Epidermal melanocyte (primary cell): ENCODE measurements around the gene C15orf39.
"Not testable (repeated sequence)": the region's sequence is repeated elsewhere in the genome, so short reads cannot be mapped to it uniquely, and the experiment has no call there.

Experiments
- DNase-seq: peaks from one replicate; pipeline ENCODE4 v3.0.0; 2011; ENCODE audit warnings: low spot score; ENCODE audit not compliant: insufficient read length

C15orf39 gene

GRCh38 chr15:75211436-75212199 lies 9.9 kb downstream of the C15orf39 start:
- DNase-seq: no peak

DNA sequence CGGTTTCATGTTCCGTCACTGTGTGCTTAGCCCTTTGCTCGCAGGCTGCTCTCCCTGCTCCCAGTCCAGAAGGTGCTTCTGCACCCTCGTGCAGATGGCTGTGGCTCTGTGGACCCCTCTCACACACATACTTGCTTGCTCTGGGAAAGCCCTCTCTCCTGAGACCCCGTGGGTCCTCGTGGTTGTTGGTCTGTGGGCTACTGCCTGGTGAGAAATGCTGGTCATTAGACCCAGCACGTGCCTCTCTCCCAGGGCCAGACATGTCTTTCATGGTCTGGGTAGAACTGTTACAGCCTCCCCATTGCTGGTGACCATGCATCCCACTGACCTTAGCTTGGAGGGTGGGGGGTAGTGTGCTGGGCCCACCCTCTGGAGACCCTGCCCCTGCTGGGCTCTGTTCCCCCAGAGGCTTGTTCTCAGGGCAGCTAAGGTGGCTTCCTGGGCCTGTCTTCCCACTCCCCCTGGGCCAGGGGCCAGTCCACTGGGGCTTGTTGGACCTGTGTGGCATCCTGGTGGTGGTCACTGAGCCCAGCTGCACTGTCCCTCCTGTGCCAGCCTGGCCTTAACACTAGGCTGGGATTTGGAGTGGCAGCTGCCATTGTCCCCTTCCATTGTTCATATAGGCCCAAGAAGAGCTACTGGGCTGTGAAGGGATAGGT lies 10.6 kb downstream of the C15orf39 start:
- no peak for DNase-seq

- DNase-seq: no peak
These were observed 11.6 kb downstream of the C15orf39 start for GRCh38 chr15:75213212-75213767.

DNA sequence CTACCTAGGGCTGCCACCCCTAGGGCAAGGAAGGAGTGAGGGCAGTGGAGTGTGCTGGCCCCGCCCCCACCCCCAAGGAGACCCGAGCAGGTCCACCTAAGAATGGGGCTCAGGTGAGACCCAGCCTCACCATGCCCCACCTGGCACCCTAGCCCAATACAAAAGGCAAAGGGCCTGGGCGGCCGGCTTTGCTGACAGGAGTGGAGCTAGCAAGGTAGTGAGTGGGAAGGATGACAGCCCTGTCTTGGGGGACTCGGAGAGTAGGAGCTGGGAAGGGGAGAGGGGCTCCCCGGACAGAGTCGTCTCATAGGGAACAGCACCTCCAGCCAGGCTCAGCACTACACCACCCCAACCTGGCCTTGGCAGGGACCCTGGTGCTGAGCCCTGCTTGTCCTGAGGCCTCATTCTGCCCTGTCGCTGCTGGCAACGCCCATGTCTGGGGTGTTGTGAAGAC lies 12.1 kb downstream of the C15orf39 start:
- no peak for DNase-seq

GRCh38 chr15:75214293-75215096 lies 12.8 kb downstream of the C15orf39 start:
- DNase-seq: no peak

DNA sequence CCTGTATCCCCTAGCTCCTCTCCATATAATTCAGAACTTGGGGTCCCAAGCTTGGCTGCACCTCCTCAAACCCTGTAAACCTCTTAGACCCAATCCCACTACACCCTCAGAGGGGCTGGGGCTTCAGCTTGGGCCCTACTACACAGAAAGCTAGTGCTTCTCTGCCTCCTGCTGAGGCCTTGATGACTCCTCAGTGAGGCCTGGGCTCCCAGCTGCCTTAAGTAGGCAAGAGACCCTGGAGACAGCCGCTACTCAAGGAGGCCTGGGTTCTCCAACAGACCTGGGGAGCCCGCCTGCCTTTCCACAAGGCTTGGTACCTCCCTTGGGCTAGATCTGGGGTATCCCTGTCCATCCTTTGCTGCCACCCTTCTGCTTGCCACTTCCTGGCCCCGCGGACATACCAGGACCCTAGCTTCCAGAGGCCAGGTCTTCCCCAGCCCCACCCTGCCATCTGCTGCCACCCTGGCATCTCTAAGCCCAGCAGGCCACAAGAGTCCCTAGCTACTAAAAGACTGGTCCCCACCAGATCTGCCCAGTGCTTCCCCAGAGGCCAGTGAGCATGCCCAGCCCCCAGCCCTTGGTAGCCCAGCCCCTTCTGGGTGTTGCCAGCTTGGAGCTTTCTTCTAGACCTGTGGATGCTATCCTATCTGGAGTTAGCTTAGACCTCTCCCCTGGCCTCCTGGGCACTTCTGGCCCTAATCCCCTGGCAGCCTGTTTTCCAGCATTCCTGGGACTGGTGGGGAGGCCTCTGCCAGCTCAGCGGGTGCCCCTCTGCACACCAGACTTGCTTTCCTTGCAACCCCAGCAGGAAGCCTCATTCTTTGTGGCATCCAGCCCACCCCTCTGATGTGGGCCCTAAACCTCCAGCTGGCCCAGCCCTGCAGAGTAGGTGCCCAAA lies 13.7 kb downstream of the C15orf39 start:
- DNase-seq: no peak

- no peak for DNase-seq
These were observed 15.3 kb downstream of the C15orf39 start for GRCh38 chr15:75217012-75217411.

DNA sequence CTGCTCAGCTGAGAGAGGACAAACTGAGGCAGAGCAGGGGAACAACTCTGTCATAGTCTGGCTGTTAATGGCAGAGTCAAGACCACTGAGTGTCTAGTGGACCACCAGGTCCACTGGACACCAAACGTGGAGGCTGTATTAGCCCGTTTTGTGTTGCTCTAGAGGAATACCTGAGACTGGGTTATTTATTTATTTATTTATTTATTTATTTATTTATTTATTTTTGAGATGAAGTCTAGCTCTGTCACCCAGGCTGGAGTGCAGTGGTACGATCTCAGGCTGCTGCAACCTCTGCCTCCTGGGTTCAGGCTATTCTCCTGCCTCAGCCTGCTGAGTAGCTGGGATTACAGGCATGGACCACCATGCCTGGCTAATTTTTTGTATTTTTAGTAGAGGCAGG lies 15.9 kb downstream of the C15orf39 start:
- DNase-seq: not testable (repeated sequence)

GRCh38 chr15:75219507-75219929 lies 17.8 kb downstream of the C15orf39 start:
- DNase-seq: not testable (repeated sequence)

DNA sequence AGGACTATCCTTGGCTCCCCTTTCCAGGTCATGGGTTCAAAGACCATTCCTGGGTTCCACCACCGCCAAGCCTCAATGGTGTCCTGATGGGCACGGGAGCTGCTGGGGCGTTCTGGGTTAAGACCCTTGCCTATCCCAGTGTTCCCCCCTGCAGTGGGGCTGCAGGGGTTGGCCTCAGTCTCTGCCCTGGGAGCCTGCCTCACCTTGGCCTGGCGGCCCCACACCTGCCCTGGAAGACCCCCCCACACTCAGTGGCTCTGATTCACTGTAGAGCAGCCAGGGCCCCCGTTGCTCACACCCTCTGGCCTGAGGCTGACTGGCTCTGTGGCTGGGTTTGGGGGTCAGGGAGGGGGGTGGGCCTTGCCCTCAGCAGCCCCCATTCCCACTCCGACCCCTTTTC lies 22.0 kb downstream of the C15orf39 start:
- DNase-seq: no peak

- DNase-seq: no peak
These were observed 22.6 kb downstream of the C15orf39 start for GRCh38 chr15:75224281-75224680.

- DNase-seq: not testable (repeated sequence)
These were observed 23.6 kb downstream of the C15orf39 start for GRCh38 chr15:75225102-75225836.

GRCh38 chr15:75225951-75226732 lies 24.5 kb downstream of the C15orf39 start:
- DNase-seq: no peak

- DNase-seq: not testable (repeated sequence)
These were observed 25.4 kb downstream of the C15orf39 start for GRCh38 chr15:75227112-75227511.

DNA sequence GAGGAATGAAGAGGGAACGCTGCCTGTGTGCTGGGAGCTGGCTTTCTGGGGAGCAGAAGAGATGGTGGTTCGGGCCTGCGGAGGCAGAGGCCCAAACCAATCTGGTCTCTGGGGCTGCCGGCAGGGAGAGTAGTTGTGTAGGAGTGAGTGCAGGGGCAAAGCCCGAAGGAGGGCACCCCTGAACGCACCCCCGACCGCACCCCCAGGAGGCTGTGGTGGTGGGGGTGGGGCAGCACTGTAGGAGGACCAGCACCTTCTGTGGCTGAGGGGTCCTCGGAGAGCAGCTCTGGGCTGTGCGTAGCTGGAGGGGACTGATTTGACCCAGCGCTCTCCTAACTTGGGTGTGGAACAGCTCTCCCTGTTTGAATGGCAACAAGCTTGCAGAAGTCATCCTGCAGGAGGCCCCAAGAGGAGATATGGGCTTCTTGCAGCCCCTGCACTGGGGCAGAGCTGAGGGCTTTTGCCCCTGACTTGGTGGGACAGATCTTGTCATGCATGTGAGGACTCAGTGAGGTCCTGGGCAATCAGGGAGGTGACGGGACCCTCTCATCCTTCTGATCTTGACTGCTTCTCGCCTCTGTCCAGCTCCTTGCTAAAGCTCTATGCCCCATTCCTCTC lies 26.1 kb downstream of the C15orf39 start:
- no peak for DNase-seq

DNA sequence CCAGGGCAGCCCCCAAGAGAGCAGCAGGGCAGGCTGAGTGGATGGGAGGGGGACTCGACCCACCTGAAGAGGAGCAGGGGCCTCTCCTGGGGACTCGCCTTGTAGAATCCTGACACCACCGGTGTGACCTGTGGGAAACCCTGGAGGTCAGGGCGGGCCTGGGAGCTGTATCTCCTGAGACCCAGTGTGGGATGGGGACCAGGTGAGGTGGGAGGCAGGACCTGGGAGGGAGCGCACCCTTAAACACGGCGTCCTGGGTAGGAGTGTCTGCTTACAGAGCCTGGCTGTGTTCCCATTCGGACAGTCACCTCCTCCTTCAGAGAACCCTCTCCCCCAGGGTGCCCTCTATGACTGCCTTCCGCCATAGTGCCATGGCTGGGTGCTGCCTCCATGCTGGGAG lies 27.1 kb downstream of the C15orf39 start:
- no peak for DNase-seq

GRCh38 chr15:75229191-75230015 lies 27.7 kb downstream of the C15orf39 start:
- DNase-seq: no peak

- no peak for DNase-seq
These were observed 28.3 kb downstream of the C15orf39 start for GRCh38 chr15:75230016-75230343.
